H1 (cell line): ENCODE data around the gene RPLP2. TPM values are rescaled to one million over a fixed set of nuclear protein-coding genes. Genes with fewer than 3 reads are reported as not detected.

Experiments used
- CREB1 ChIP-seq: IDR thresholded peaks from 2 replicates; pipeline ENCODE4 v1.6.1; 2012; ENCODE audit warnings: inconsistent platforms
- EGR1 ChIP-seq: IDR thresholded peaks from 2 replicates; pipeline ENCODE4 v1.6.1; 2011; ENCODE audit warnings: low read depth, low read length, borderline replicate concordance
- FOSL1 ChIP-seq: IDR thresholded peaks from 2 replicates; pipeline ENCODE4 v1.6.1; 2011; ENCODE audit warnings: mild to moderate bottlenecking, low read depth, low read length, moderate library complexity; ENCODE audit not compliant: insufficient read depth
- GTF2F1 ChIP-seq: IDR thresholded peaks from 2 replicates; pipeline ENCODE4 v1.6.1; 2012; ENCODE audit warnings: low read depth, low read length, improper control_type of control experiment, borderline replicate concordance
- POU5F1 ChIP-seq: IDR thresholded peaks from 2 replicates; pipeline ENCODE4 v1.6.1; 2011; ENCODE audit warnings: low read depth, mild to moderate bottlenecking, low read length, moderate library complexity
- RBBP5 ChIP-seq: IDR thresholded peaks from 2 replicates; pipeline ENCODE4 v1.7.1; 2012; ENCODE audit warnings: low read depth, mild to moderate bottlenecking, inconsistent platforms, low read length, moderate library complexity, borderline replicate concordance
- SUZ12 ChIP-seq: fragments of 200-600 bp; sonication (generic); IDR thresholded peaks from 2 replicates; pipeline ENCODE4 v1.6.1; 2012; ENCODE audit warnings: mild to moderate bottlenecking, inconsistent platforms, low read length, moderate library complexity, mixed read lengths
- polyA plus RNA-seq, 7 experiments: library from polyadenylated mRNA; depleted of rRNA in 3 of 7; stranded (reverse) in 5 of 7; unstranded in 2 of 7; fragments of >200 nt in 5 of 7; fragments of 200-250 nt in 2 of 7; gene quantifications; 1 replicate in 5 of 7; 2 replicates in 1 of 7; 4 replicates in 1 of 7; pipeline versions ENCODE4 v1.2.1 to v1.2.3, GENCODE V29; 2011 to 2013; ENCODE audit warnings: missing spikeins in 2 of 7, mixed read lengths in 2 of 7
- total RNA-seq: library from RNA; stranded (reverse); fragmentation: NEBNext Ultra II Directional; extraction: Animal tissue kit (Norgen Biotek cat#: 25700); gene quantifications from 2 replicates; pipeline ENCODE4 v1.2.1, GENCODE V29; 2021

Gene RPLP2
- total and polyA plus RNA-seq, 2 of the 8 experiments (the other 6 are each of a cell fraction or from before 2014, with no cell fraction given): 1,789 to 2,106 TPM

- TF ChIP-seq EGR1: no peak
- TF ChIP-seq POU5F1: no peak
- TF ChIP-seq FOSL1: no peak
- TF ChIP-seq SUZ12: no peak
- TF ChIP-seq GTF2F1: no peak
- no peak for TF ChIP-seq RBBP5
- TF ChIP-seq CREB1: no peak
Measured at GRCh38 chr11:788009-788640, 21.6 kb upstream of the RPLP2 start (continued).
